ENCODE results near the gene RAB21. TPM values are rescaled to one million over a fixed set of nuclear protein-coding genes. Genes with fewer than 3 reads are reported as not detected.

Gene RAB21
- total and polyA plus RNA-seq, 2 of the 4 experiments (the other 2 are of a cell fraction) = 13.8 to 15.0 TPM

GRCh38 chr12:71727958-71728357 is 26.7 kb upstream of the RAB21 start:
- intact Hi-C loops (cut with micrococcal nuclease) = no loop called here
- no peak overlapping the region for H2BK5ac ChIP-seq (ENCODE audit: low read depth, low read length, poor library complexity, severe bottlenecking)
- dilution Hi-C loops (cut with HindIII; ENCODE audit: low sequenced_read_pairs, unreplicated experiment) = no loop called here
- no peak overlapping the region for H3K14ac ChIP-seq (replicated peaks; ENCODE audit: low read depth, low read length)
- H3K18ac ChIP-seq (ENCODE audit: low read depth, low read length) = no peak overlapping the region
- TF ChIP-seq POLR2A (IDR thresholded peaks at IDR 0.05; ENCODE audit: low read depth, low read length) (no peak), BHLHE40 (IDR thresholded peaks at IDR 0.05; ENCODE audit: low read depth, low read length) (no peak), RCOR1 (IDR thresholded peaks at IDR 0.05; ENCODE audit: insufficient replicate concordance, low read length) (no peak), CEBPB (IDR thresholded peaks at IDR 0.05; ENCODE audit: low read depth, low read length) (no peak), NFE2L2 (IDR thresholded peaks at IDR 0.05; ENCODE audit: low read depth, low read length) (no peak), RFX5 (IDR thresholded peaks at IDR 0.05; ENCODE audit: low read depth, low read length) (no peak), ELK1 (IDR thresholded peaks at IDR 0.05; ENCODE audit: borderline replicate concordance, low read depth, low read length) (no peak), SMC3 (IDR thresholded peaks at IDR 0.05; ENCODE audit: low read depth, low read length) (no peak), MAFK (IDR thresholded peaks at IDR 0.05; ENCODE audit: low read depth, low read length) (no peak), MAZ (IDR thresholded peaks at IDR 0.05; ENCODE audit: borderline replicate concordance, low read depth, low read length) (no peak), CTCF (conservative IDR thresholded peaks at IDR 0.05; ENCODE audit: low read depth, low read length) (no peak), USF2 (IDR thresholded peaks at IDR 0.05; ENCODE audit: low read depth, low read length) (no peak), RAD21 (IDR thresholded peaks at IDR 0.05; ENCODE audit: low read length) (no peak)
- no peak overlapping the region for H4K91ac ChIP-seq (ENCODE audit: insufficient read depth, low read depth, low read length)
- no peak overlapping the region for H4K8ac ChIP-seq (ENCODE audit: low read depth in 2 of 2, low read length in 2 of 2)
- no peak overlapping the region for H2BK120ac ChIP-seq (ENCODE audit: low read depth, low read length)
- no peak overlapping the region for H3K9ac ChIP-seq (ENCODE audit: low read depth, low read length)
- no peak overlapping the region for H3K4me2 ChIP-seq (ENCODE audit: low read depth, low read length)
- in situ Hi-C loops (cut with MboI; ENCODE audit: low sequenced_read_pairs) = no loop called here
- H3K9me3 ChIP-seq (ENCODE audit: control insufficient read depth, insufficient read depth, low read length) = no peaks in the 10 kb centered on the region
- H3K9me1 ChIP-seq (ENCODE audit: insufficient read depth, low read length) = no peaks in the 10 kb centered on the region
- no peak overlapping the region for H3K4me3 ChIP-seq (ENCODE audit: insufficient read depth, low read depth, low read length)
- H3K4ac ChIP-seq (ENCODE audit: low read depth, low read length) = no peak overlapping the region
- no peak overlapping the region for H2AK9ac ChIP-seq (replicated peaks; ENCODE audit: low read depth, low read length, poor library complexity)
- no peaks in the 10 kb centered on the region for H3K79me1 ChIP-seq (ENCODE audit: low read depth in 1 of 2, low read length in 2 of 2)
- H3K27ac ChIP-seq (ENCODE audit: insufficient read depth, low read length) = no peak overlapping the region
- H2BK15ac ChIP-seq (ENCODE audit: low read depth, low read length) = no peak overlapping the region
- H3K56ac ChIP-seq (ENCODE audit: extremely low read depth, insufficient read depth, low read length) = no peak overlapping the region
- H2BK20ac ChIP-seq (ENCODE audit: low read depth, low read length) = no peak overlapping the region
- ChIA-PET CTCF (no interaction called here), POLR2A (ENCODE audit: unreplicated experiment) (no interaction called here)
- no peak overlapping the region for H2AK5ac ChIP-seq (ENCODE audit: low read depth, low read length)
- no peak overlapping the region for H3K23ac ChIP-seq (ENCODE audit: low read depth, low read length)
- no peaks in the 10 kb centered on the region for H4K20me1 ChIP-seq (ENCODE audit: insufficient read depth, low read length)
- no peak overlapping the region for H2AFZ ChIP-seq (replicated peaks; ENCODE audit: low read length, poor library complexity)
- no TSS peak for BruUV-seq (replicated peaks)
- no peak for DNase-seq
- WGBS, 2 experiments (ENCODE audit: extremely low coverage in 2 of 2, insufficient read length in 1 of 2) = no CpG with 5 or more reads among the region's 5 CpGs
- no peak overlapping the region for H4K5ac ChIP-seq (ENCODE audit: low read depth, low read length)
- no peaks in the 10 kb centered on the region for H3K4me1 ChIP-seq (ENCODE audit: control insufficient read depth, insufficient read depth, low read length)
- H3K36me3 ChIP-seq (ENCODE audit: control insufficient read depth, insufficient read depth, low read length) = no peaks in the 10 kb centered on the region
- no peaks in the 10 kb centered on the region for H3K27me3 ChIP-seq (ENCODE audit: control insufficient read depth, insufficient read depth, low read length)
- no peak for ATAC-seq (ENCODE audit: low read depth)

Measured in IMR-90 (cell line).